K562 (cell line): ENCODE measurements around the gene SART3.

Experiments used
- RNF219 ChIP-seq: fragments of 250-450 bp; sonication (Bioruptor Pico); IDR thresholded peaks from 2 replicates; pipeline ENCODE4 v1.5.0; 2022; ENCODE audit warnings: mild to moderate bottlenecking
- TAF1 ChIP-seq: IDR thresholded peaks from 2 replicates; pipeline ENCODE4 v1.6.1; 2011; ENCODE audit warnings: mild to moderate bottlenecking, low read length, moderate library complexity; ENCODE audit not compliant: insufficient read depth, control insufficient read depth, severe bottlenecking; ENCODE audit errors: extremely low read depth
- ZBTB49 ChIP-seq: sonication (generic); formaldehyde crosslinking; IDR thresholded peaks from 2 replicates; pipeline ENCODE4 v1.8.0; 2022; ENCODE audit warnings: missing genetic modification reagents, mild to moderate bottlenecking, borderline replicate concordance

GRCh38 chr12:108511633-108512540, 49.1 kb downstream of the SART3 start:
- no peak for TF ChIP-seq ZBTB49 (CRISPR knock-in tag)
- no peak for TF ChIP-seq RNF219 (CRISPR knock-in tag)
- TF ChIP-seq TAF1: no peak
